Neural cell (in vitro differentiated cells): ENCODE results near the gene IFNGR1. TPM values are rescaled to one million over a fixed set of nuclear protein-coding genes. Genes with fewer than 3 reads are reported as not detected.

Experiments used
- H2AFZ ChIP-seq: fragments of 200-600, 300-800 bp; sonication (generic), shearing (Covaris generic); 2 replicates; pipeline ENCODE4 v1.6.0; 2014; ENCODE audit warnings: low read depth, mild to moderate bottlenecking, antibody characterized with exemption, low read length, moderate library complexity
- H3F3A ChIP-seq: fragments of 200-600 bp; shearing (Covaris generic); 2 replicates; pipeline ENCODE4 v1.6.1; 2016; ENCODE audit warnings: mild to moderate bottlenecking, moderate library complexity, mixed read lengths, antibody characterized with exemption, low read length; ENCODE audit not compliant: insufficient read depth, poor library complexity, severe bottlenecking
- H3K27ac ChIP-seq: fragments of 200-600, 300-800 bp; sonication (generic), shearing (Covaris generic); 2 replicates; pipeline ENCODE4 v1.5.1; 2014; ENCODE audit warnings: mild to moderate bottlenecking, low read length, moderate library complexity
- H3K27me3 ChIP-seq: fragments of 300-800, 200-600 bp; sonication (generic), shearing (Covaris generic); 2 replicates; pipeline ENCODE4 v1.6.0; 2014; ENCODE audit warnings: mild to moderate bottlenecking, low read depth, low read length, moderate library complexity; ENCODE audit not compliant: insufficient read depth
- H3K36me3 ChIP-seq: fragments of 300-800, 200-600 bp; sonication (generic), shearing (Covaris generic); 2 replicates; pipeline ENCODE4 v1.5.1; 2014; ENCODE audit warnings: mild to moderate bottlenecking, antibody characterized with exemption, low read length, moderate library complexity; ENCODE audit not compliant: insufficient read depth
- H3K4me2 ChIP-seq: fragments of 300-800, 200-600 bp; sonication (generic), shearing (Covaris generic); 2 replicates; pipeline ENCODE4 v1.6.0; 2014; ENCODE audit warnings: mild to moderate bottlenecking, low read length
- H3K4me3 ChIP-seq: fragments of 300-800, 200-600 bp; sonication (generic), shearing (Covaris generic); 2 replicates; pipeline ENCODE4 v1.5.1; 2014; ENCODE audit warnings: mild to moderate bottlenecking, low read length, moderate library complexity
- H3K79me2 ChIP-seq: fragments of 200-600 bp; shearing (Covaris generic); replicated peaks from 2 replicates; pipeline ENCODE4 v1.6.0; 2014; ENCODE audit warnings: mild to moderate bottlenecking, low read length, moderate library complexity; ENCODE audit not compliant: insufficient read depth
- H3K9ac ChIP-seq: fragments of 300-800, 200-600 bp; sonication (generic), shearing (Covaris generic); 2 replicates; pipeline ENCODE4 v1.6.1; 2016; ENCODE audit warnings: mild to moderate bottlenecking, low read length, mixed read lengths
- H3K9me2 ChIP-seq: fragments of 200-600 bp; shearing (Covaris generic); 2 replicates; pipeline ENCODE4 v1.6.1; 2016; ENCODE audit warnings: mild to moderate bottlenecking, low read length, mixed read lengths; ENCODE audit not compliant: insufficient read depth
- H3K9me3 ChIP-seq: fragments of 200-600, 300-800 bp; sonication (generic), shearing (Covaris generic); 2 replicates; pipeline ENCODE4 v1.6.1; 2016; ENCODE audit warnings: mild to moderate bottlenecking, mixed run types, low read length, moderate library complexity, mixed read lengths
- H4K20me1 ChIP-seq: fragments of 200-600 bp; shearing (Covaris generic); 2 replicates; pipeline ENCODE4 v1.6.1; 2016; ENCODE audit warnings: mild to moderate bottlenecking, mixed run types; ENCODE audit not compliant: insufficient read depth
- EP300 ChIP-seq: fragments of 450-650 bp; conservative IDR thresholded peaks from 2 replicates; pipeline ENCODE4 v1.6.1; 2014; ENCODE audit warnings: antibody characterized with exemption, mild to moderate bottlenecking, moderate library complexity; ENCODE audit not compliant: poor library complexity, severe bottlenecking
- EZH2 ChIP-seq: fragments of 200-600, 300-800 bp; shearing (Covaris generic), sonication (generic); IDR thresholded peaks from 2 replicates; pipeline ENCODE4 v1.6.1; 2014; ENCODE audit warnings: antibody characterized with exemption, low read length, borderline replicate concordance, mild to moderate bottlenecking; ENCODE audit not compliant: insufficient read depth, poor library complexity, severe bottlenecking
- MXI1 ChIP-seq: fragments of 450-650 bp; conservative IDR thresholded peaks from 2 replicates; pipeline ENCODE4 v1.6.1; 2014; ENCODE audit warnings: antibody characterized with exemption, mild to moderate bottlenecking; ENCODE audit not compliant: poor library complexity, severe bottlenecking
- POLR2AphosphoS5 ChIP-seq: IDR thresholded peaks from 2 replicates; pipeline ENCODE4 v1.6.1; 2012
- RAD21 ChIP-seq: fragments of 450-650 bp; conservative IDR thresholded peaks from 2 replicates; pipeline ENCODE4 v1.6.1; 2014; ENCODE audit warnings: antibody characterized with exemption, mild to moderate bottlenecking, moderate library complexity
- SMC3 ChIP-seq: fragments of 450-650 bp; conservative IDR thresholded peaks from 2 replicates; pipeline ENCODE4 v1.6.1; 2014; ENCODE audit warnings: antibody characterized with exemption, mild to moderate bottlenecking, moderate library complexity; ENCODE audit not compliant: poor library complexity
- TAF1 ChIP-seq: IDR thresholded peaks from 2 replicates; pipeline ENCODE4 v1.6.1; 2012; ENCODE audit warnings: low read depth
- polyA plus RNA-seq: library from polyadenylated mRNA; depleted of rRNA; stranded (reverse); fragments of >200 nt; gene quantifications from 2 replicates; pipeline ENCODE4 v1.2.3, GENCODE V29; 2014
- TF ChIP-seq, protein P1 (sequence below): IDR thresholded peaks from 2 replicates; pipeline ENCODE4 v1.6.1; 2012; ENCODE audit warnings: borderline replicate concordance
- TF ChIP-seq, protein P2 (sequence below): fragments of 450-650 bp; IDR thresholded peaks from 2 replicates; pipeline ENCODE4 v1.5.1; 2014; ENCODE audit warnings: antibody characterized with exemption, mild to moderate bottlenecking, moderate library complexity; ENCODE audit not compliant: poor library complexity, severe bottlenecking

IFNGR1 gene
- polyA plus RNA-seq, 1 donor from 2014 or later, result 57.2 TPM

- no peaks in the 10 kb centered on the region for H3F3A ChIP-seq
Measured at GRCh38 chr6:137148306-137149034, 70.7 kb downstream of the IFNGR1 start.

More at GRCh38 chr6:137148306-137149034, 70.7 kb downstream of the IFNGR1 start:
- Histone ChIP-seq H3K4me3 (no peak overlapping the region), H3K9me2 (no peaks in the 10 kb centered on the region), H3K36me3 (no peaks in the 10 kb centered on the region), H3K4me2 (no peak overlapping the region), H2AFZ (no peak overlapping the region), H3K27me3 (no peaks in the 10 kb centered on the region), H4K20me1 (no peaks in the 10 kb centered on the region), H3K9me3 (no peaks in the 10 kb centered on the region), H3K27ac (no peak overlapping the region), H3K79me2 (no peaks in the 10 kb centered on the region), H3K9ac (no peak overlapping the region)
- no peak for TF ChIP-seq SMC3
- no peak for TF ChIP-seq TAF1
- TF ChIP-seq EP300, result no peak
- TF ChIP-seq, protein P1, sequence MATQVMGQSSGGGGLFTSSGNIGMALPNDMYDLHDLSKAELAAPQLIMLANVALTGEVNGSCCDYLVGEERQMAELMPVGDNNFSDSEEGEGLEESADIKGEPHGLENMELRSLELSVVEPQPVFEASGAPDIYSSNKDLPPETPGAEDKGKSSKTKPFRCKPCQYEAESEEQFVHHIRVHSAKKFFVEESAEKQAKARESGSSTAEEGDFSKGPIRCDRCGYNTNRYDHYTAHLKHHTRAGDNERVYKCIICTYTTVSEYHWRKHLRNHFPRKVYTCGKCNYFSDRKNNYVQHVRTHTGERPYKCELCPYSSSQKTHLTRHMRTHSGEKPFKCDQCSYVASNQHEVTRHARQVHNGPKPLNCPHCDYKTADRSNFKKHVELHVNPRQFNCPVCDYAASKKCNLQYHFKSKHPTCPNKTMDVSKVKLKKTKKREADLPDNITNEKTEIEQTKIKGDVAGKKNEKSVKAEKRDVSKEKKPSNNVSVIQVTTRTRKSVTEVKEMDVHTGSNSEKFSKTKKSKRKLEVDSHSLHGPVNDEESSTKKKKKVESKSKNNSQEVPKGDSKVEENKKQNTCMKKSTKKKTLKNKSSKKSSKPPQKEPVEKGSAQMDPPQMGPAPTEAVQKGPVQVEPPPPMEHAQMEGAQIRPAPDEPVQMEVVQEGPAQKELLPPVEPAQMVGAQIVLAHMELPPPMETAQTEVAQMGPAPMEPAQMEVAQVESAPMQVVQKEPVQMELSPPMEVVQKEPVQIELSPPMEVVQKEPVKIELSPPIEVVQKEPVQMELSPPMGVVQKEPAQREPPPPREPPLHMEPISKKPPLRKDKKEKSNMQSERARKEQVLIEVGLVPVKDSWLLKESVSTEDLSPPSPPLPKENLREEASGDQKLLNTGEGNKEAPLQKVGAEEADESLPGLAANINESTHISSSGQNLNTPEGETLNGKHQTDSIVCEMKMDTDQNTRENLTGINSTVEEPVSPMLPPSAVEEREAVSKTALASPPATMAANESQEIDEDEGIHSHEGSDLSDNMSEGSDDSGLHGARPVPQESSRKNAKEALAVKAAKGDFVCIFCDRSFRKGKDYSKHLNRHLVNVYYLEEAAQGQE, result no peak
- TF ChIP-seq MXI1, result no peak
- TF ChIP-seq POLR2AphosphoS5, result no peak
- TF ChIP-seq, protein P2, sequence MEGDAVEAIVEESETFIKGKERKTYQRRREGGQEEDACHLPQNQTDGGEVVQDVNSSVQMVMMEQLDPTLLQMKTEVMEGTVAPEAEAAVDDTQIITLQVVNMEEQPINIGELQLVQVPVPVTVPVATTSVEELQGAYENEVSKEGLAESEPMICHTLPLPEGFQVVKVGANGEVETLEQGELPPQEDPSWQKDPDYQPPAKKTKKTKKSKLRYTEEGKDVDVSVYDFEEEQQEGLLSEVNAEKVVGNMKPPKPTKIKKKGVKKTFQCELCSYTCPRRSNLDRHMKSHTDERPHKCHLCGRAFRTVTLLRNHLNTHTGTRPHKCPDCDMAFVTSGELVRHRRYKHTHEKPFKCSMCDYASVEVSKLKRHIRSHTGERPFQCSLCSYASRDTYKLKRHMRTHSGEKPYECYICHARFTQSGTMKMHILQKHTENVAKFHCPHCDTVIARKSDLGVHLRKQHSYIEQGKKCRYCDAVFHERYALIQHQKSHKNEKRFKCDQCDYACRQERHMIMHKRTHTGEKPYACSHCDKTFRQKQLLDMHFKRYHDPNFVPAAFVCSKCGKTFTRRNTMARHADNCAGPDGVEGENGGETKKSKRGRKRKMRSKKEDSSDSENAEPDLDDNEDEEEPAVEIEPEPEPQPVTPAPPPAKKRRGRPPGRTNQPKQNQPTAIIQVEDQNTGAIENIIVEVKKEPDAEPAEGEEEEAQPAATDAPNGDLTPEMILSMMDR, result no peak
- no peak for TF ChIP-seq EZH2
- no peak for TF ChIP-seq RAD21

Other genes starting within 250 kb of the IFNGR1 start
- not detected in 2 replicates for gene IL20RA, start 174.4 kb downstream of the IFNGR1 start, polyA plus RNA-seq
- gene IL22RA2, start 45.7 kb downstream of the IFNGR1 start, polyA plus RNA-seq, result not detected in 2 replicates